HepG2 (cell line): ENCODE measurements around the gene CIAO2A. TPM values are rescaled to one million over a fixed set of nuclear protein-coding genes. Genes with fewer than 3 reads are reported as not detected.

Experiments used
- CSRNP1 ChIP-seq: sonication (generic); formaldehyde crosslinking; IDR thresholded peaks from 2 replicates; pipeline ENCODE4 v1.8.1; 2023; ENCODE audit warnings: mild to moderate bottlenecking, missing genetic modification reagents
- ETV5 ChIP-seq: IDR thresholded peaks from 2 replicates; pipeline ENCODE4 v1.6.1; 2018; ENCODE audit warnings: missing biosample characterization, missing genetic modification reagents, inconsistent platforms, borderline replicate concordance
- HES4 ChIP-seq: sonication (generic); formaldehyde crosslinking; IDR thresholded peaks from 2 replicates; pipeline ENCODE4 v1.9.0; 2021; ENCODE audit warnings: mild to moderate bottlenecking, missing genetic modification reagents, borderline replicate concordance
- HHEX ChIP-seq: IDR thresholded peaks from 2 replicates; pipeline ENCODE4 v1.6.1; 2016; ENCODE audit warnings: control low read depth
- HNRNPH1 ChIP-seq: fragments of 200-400 bp; formaldehyde crosslinking; optimal IDR thresholded peaks from 2 replicates; pipeline ENCODE3; 2017; ENCODE audit warnings: mild to moderate bottlenecking, low read depth, low read length
- HNRNPL ChIP-seq: fragments of 200-400 bp; formaldehyde crosslinking; IDR thresholded peaks from 2 replicates; pipeline ENCODE4 v1.6.1; 2017; ENCODE audit warnings: mild to moderate bottlenecking, low read depth, low read length
- KLF12 ChIP-seq: sonication (generic); formaldehyde crosslinking; IDR thresholded peaks from 2 replicates; pipeline ENCODE4 v1.4.0; 2020; ENCODE audit warnings: missing genetic modification reagents, borderline replicate concordance
- PLSCR1 ChIP-seq: sonication (generic); formaldehyde crosslinking; IDR thresholded peaks from 2 replicates; pipeline ENCODE4 v1.5.0; 2020; ENCODE audit warnings: missing genetic modification reagents, mild to moderate bottlenecking, borderline replicate concordance
- RERE ChIP-seq: IDR thresholded peaks from 2 replicates; pipeline ENCODE4 v1.6.1; 2016; ENCODE audit warnings: low read depth, missing genetic modification reagents, missing compliant biosample characterization
- SAP130 ChIP-seq: IDR thresholded peaks from 2 replicates; pipeline ENCODE4 v1.6.1; 2016; ENCODE audit warnings: low read depth
- SP1 ChIP-seq, 2 experiments: fragments of 450-650 bp in 1 of 2; sonication (generic) in 1 of 2; formaldehyde crosslinking in 1 of 2; IDR thresholded peaks; 2 replicates each; pipeline versions ENCODE4 v1.4.0 to v1.6.1; 2016 to 2020; ENCODE audit warnings: missing genetic modification reagents in 1 of 2
- THAP8 ChIP-seq: sonication (generic); formaldehyde crosslinking; IDR thresholded peaks from 2 replicates; pipeline ENCODE4 v1.5.1; 2020; ENCODE audit warnings: missing genetic modification reagents, mild to moderate bottlenecking, borderline replicate concordance
- ZNF317 ChIP-seq: sonication (generic); formaldehyde crosslinking; IDR thresholded peaks from 2 replicates; pipeline ENCODE4 v1.5.0; 2020; ENCODE audit warnings: mild to moderate bottlenecking, missing genetic modification reagents
- ZNF580 ChIP-seq: IDR thresholded peaks from 2 replicates; pipeline ENCODE4 v1.6.1; 2016; ENCODE audit warnings: low read depth, borderline replicate concordance
- ZNF652 ChIP-seq: IDR thresholded peaks from 2 replicates; pipeline ENCODE4 v1.6.1; 2016; ENCODE audit warnings: low read depth, borderline replicate concordance
- polyA plus RNA-seq, 8 experiments: library from polyadenylated mRNA; depleted of rRNA in 3 of 8; stranded (reverse) in 7 of 8; unstranded in 1 of 8; fragments of >200 nt; fragmentation: Illumina TruSeq in 4 of 8; extraction: Trizol in 4 of 8; gene quantifications; 2 replicates each; pipeline versions ENCODE4 v1.2.1 to v1.2.3, GENCODE V29; 2011 to 2016; ENCODE audit warnings: low read depth in 4 of 8, missing spikeins in 1 of 8, mixed read lengths in 1 of 8; ENCODE audit not compliant: insufficient read depth in 1 of 8
- total RNA-seq, 5 experiments: library from RNA; depleted of rRNA; stranded (reverse); fragments of >200 nt; fragmentation: Illumina TruSeq; extraction: Trizol; gene quantifications; 2 replicates each; pipeline ENCODE4 v1.2.3, GENCODE V29; 2016; ENCODE audit warnings: low read depth in 1 of 5

The CIAO2A gene
- total and polyA plus RNA-seq, 2 of the 13 experiments (the other 11 are each of a cell fraction or from before 2014, with no cell fraction given), result 83.0 to 100 TPM

- 0 out of 2 replicates have a peak, but pooled peaks have one; percentile 61 for TF ChIP-seq CSRNP1
- peak; percentile 97 for TF ChIP-seq SAP130 (CRISPR knock-in tag)
- peak; percentile 94 for TF ChIP-seq ETV5 (CRISPR knock-in tag)
- TF ChIP-seq HHEX (CRISPR knock-in tag), result 0 out of 2 replicates have a peak, but pooled peaks have one; percentile 28
- peak; percentile 81 for TF ChIP-seq HES4 (CRISPR knock-in tag)
- no peak; the same call in 1 of the 2 replicates for TF ChIP-seq ZNF652 (CRISPR knock-in tag)
- TF ChIP-seq ZNF317, result peak; percentile 85
- TF ChIP-seq RERE (CRISPR knock-in tag), result no peak
- no peak for TF ChIP-seq THAP8 (CRISPR knock-in tag)
- no peak for TF ChIP-seq SP1 (IDR thresholded peaks at IDR 0.05)
- peak; percentile 96 for TF ChIP-seq SP1 (CRISPR knock-in tag; IDR thresholded peaks at IDR 0.05)
- TF ChIP-seq HNRNPL, result peak; percentile 66; the same call in 1 of the 2 replicates
- no peak; the same call in 1 of the 2 replicates for TF ChIP-seq KLF12
- peak; percentile 90; the same call in 1 of the 2 replicates for TF ChIP-seq ZNF580 (CRISPR knock-in tag)
- no peak for TF ChIP-seq HNRNPH1
- TF ChIP-seq PLSCR1, result no peak
These were observed 2.4 kb upstream of the CIAO2A start, which contains the start of gene SNX1 (continued) for GRCh38 chr15:64095795-64096667.
